ENCODE measurements around the gene G6PC1. TPM values are rescaled to one million over a fixed set of nuclear protein-coding genes. Genes with fewer than 3 reads are reported as not detected.
"Not testable (repeated sequence)": the region's sequence is repeated elsewhere in the genome, so short reads cannot be mapped to it uniquely, and the experiment has no call there.

G6PC1 gene
- total RNA-seq, 2 donors from 2014 or later: not detected

GRCh38 chr17:42893359-42893758 is 7.2 kb upstream of the G6PC1 start:
- no peak overlapping the region for H3K4me3 ChIP-seq
- no peaks in the 10 kb centered on the region for H3K4me1 ChIP-seq (replicated peaks)

GRCh38 chr17:42894283-42895184 is 6.1 kb upstream of the G6PC1 start:
- Histone ChIP-seq H3K27ac (no peak overlapping the region), H3K27me3 (replicated peaks; ENCODE audit: insufficient read depth) (no peaks in the 10 kb centered on the region), H3K9me3 (no peaks in the 10 kb centered on the region), H3K36me3 (no peaks in the 10 kb centered on the region), H3K4me3 (no peak overlapping the region), H3K4me1 (replicated peaks) (no peaks in the 10 kb centered on the region)
- TF ChIP-seq POLR2AphosphoS5 (IDR thresholded peaks at IDR 0.05): no peak
- no peak for TF ChIP-seq CTCF (IDR thresholded peaks at IDR 0.05)
- TF ChIP-seq POLR2A (IDR thresholded peaks at IDR 0.05): no peak
- WGBS: 76% methylated on average over 12 of the region's 12 CpGs
- intact Hi-C loops (cut with DNase I): no loop called here
- DNase-seq (ENCODE audit: low spot score): no peak

More at GRCh38 chr17:42893359-42893758, 7.2 kb upstream of the G6PC1 start:
- intact Hi-C loops (cut with DNase I): no loop called here
- DNase-seq (ENCODE audit: low spot score): no peak
- no peaks in the 10 kb centered on the region for H3K9me3 ChIP-seq
- no peak overlapping the region for H3K27ac ChIP-seq
- H3K27me3 ChIP-seq (replicated peaks; ENCODE audit: insufficient read depth): no peaks in the 10 kb centered on the region
- no peaks in the 10 kb centered on the region for H3K36me3 ChIP-seq
- TF ChIP-seq POLR2A (IDR thresholded peaks at IDR 0.05) (no peak), CTCF (IDR thresholded peaks at IDR 0.05) (no peak), POLR2AphosphoS5 (IDR thresholded peaks at IDR 0.05) (no peak)
- WGBS: 34% methylated on average over 4 of the region's 4 CpGs

GRCh38 chr17:42895185-42895555 is 5.4 kb upstream of the G6PC1 start:
- intact Hi-C loops (cut with DNase I): no loop called here

GRCh38 chr17:42898147-42898811 is 2.3 kb upstream of the G6PC1 start:
- 92% methylated on average over 7 of the region's 7 CpGs for WGBS
- Histone ChIP-seq H3K4me3 (no peak overlapping the region), H3K27me3 (replicated peaks; ENCODE audit: insufficient read depth) (no peaks in the 10 kb centered on the region), H3K36me3 (no peaks in the 10 kb centered on the region), H3K9me3 (no peaks in the 10 kb centered on the region), H3K27ac (no peak overlapping the region), H3K4me1 (replicated peaks) (no peaks in the 10 kb centered on the region)
- DNase-seq (ENCODE audit: low spot score): no peak
- intact Hi-C loops (cut with DNase I): no loop called here
- TF ChIP-seq CTCF (IDR thresholded peaks at IDR 0.05) (no peak), POLR2A (IDR thresholded peaks at IDR 0.05) (no peak), POLR2AphosphoS5 (IDR thresholded peaks at IDR 0.05) (no peak)

More at GRCh38 chr17:42895185-42895555, 5.4 kb upstream of the G6PC1 start:
- no peak overlapping the region for H3K4me3 ChIP-seq
- no peaks in the 10 kb centered on the region for H3K27me3 ChIP-seq (replicated peaks; ENCODE audit: insufficient read depth)
- DNase-seq (ENCODE audit: low spot score): peak; percentile 15
- 17% methylated on average over 2 of the region's 2 CpGs for WGBS
- no peaks in the 10 kb centered on the region for H3K4me1 ChIP-seq (replicated peaks)
- TF ChIP-seq POLR2AphosphoS5 (IDR thresholded peaks at IDR 0.05) (peak; percentile 56), CTCF (IDR thresholded peaks at IDR 0.05) (no peak), POLR2A (IDR thresholded peaks at IDR 0.05) (no peak)
- no peak overlapping the region for H3K27ac ChIP-seq
- H3K9me3 ChIP-seq: no peaks in the 10 kb centered on the region
- no peaks in the 10 kb centered on the region for H3K36me3 ChIP-seq

- intact Hi-C loops (cut with DNase I); H3K4me1 ChIP-seq (replicated peaks); H3K27ac ChIP-seq; H3K36me3 ChIP-seq; H3K9me3 ChIP-seq; DNase-seq (ENCODE audit: low spot score); H3K27me3 ChIP-seq (replicated peaks; ENCODE audit: insufficient read depth); H3K4me3 ChIP-seq: not testable (repeated sequence)
- WGBS: 91% methylated on average over 3 of the region's 3 CpGs
Measured at GRCh38 chr17:42899981-42900380, 618 bp upstream of the G6PC1 start.
